ENCODE results near the gene LCN9. TPM values are rescaled to one million over a fixed set of nuclear protein-coding genes. Genes with fewer than 3 reads are reported as not detected.

The LCN9 gene
- total RNA-seq, 1 experiment from 2014 or later: not detected

- Histone ChIP-seq H3K36me3 (ENCODE audit: low read depth, low read length) (no peaks in the 10 kb centered on the region), H3K27me3 (ENCODE audit: low read length) (peaks cover 20% of the 10 kb centered on the region), H3K4me1 (ENCODE audit: insufficient read depth, low read length) (no peaks in the 10 kb centered on the region), H2AFZ (ENCODE audit: low read length) (no peak overlapping the region), H3K9ac (ENCODE audit: low read length) (no peak overlapping the region), H3K4me3 (ENCODE audit: low read length) (no peak overlapping the region), H3K4me2 (ENCODE audit: low read length) (no peak overlapping the region), H3K9me3 (ENCODE audit: low read length) (no peaks in the 10 kb centered on the region), H3K9me2 (replicated peaks; ENCODE audit: low read length) (no peaks in the 10 kb centered on the region), H3K27ac (ENCODE audit: low read length) (no peak overlapping the region), H4K20me1 (ENCODE audit: low read length) (no peaks in the 10 kb centered on the region), H3K79me2 (ENCODE audit: low read length) (no peaks in the 10 kb centered on the region), H3F3A (ENCODE audit: low read length, unreplicated experiment) (no peaks in the 10 kb centered on the region)
- TF ChIP-seq EZH2 (IDR thresholded peaks at IDR 0.05; ENCODE audit: low read length, unreplicated experiment) (no peak), EZH2phosphoT487 (IDR thresholded peaks at IDR 0.05; ENCODE audit: borderline replicate concordance, low read length) (no peak), CTCF (conservative IDR thresholded peaks at IDR 0.05; ENCODE audit: low read depth, low read length) (no peak)
- BruUV-seq (replicated peaks): no TSS peak
- ATAC-seq: no peak
- intact Hi-C loops (cut with micrococcal nuclease): no loop called here
- ChIA-PET CTCF (no interaction called here), POLR2A (ENCODE audit: unreplicated experiment) (no interaction called here)
- no peak for DNase-seq
These were observed 46.2 kb upstream of the LCN9 start for GRCh38 chr9:135616619-135617537.

- CTCF ChIA-PET: no interaction called here
- intact Hi-C loops (cut with micrococcal nuclease): no loop called here
These were observed 45.6 kb upstream of the LCN9 start for GRCh38 chr9:135617538-135617900.

More at GRCh38 chr9:135617538-135617900, 45.6 kb upstream of the LCN9 start:
- Histone ChIP-seq H3K9ac (ENCODE audit: low read length) (no peak overlapping the region), H3K27ac (ENCODE audit: low read length) (no peak overlapping the region), H3K9me3 (ENCODE audit: low read length) (no peaks in the 10 kb centered on the region), H4K20me1 (ENCODE audit: low read length) (no peaks in the 10 kb centered on the region), H3K9me2 (replicated peaks; ENCODE audit: low read length) (no peaks in the 10 kb centered on the region), H3K27me3 (ENCODE audit: low read length) (peaks cover 27% of the 10 kb centered on the region), H3K79me2 (ENCODE audit: low read length) (no peaks in the 10 kb centered on the region), H3K4me2 (ENCODE audit: low read length) (no peak overlapping the region), H2AFZ (ENCODE audit: low read length) (no peak overlapping the region), H3K36me3 (ENCODE audit: low read depth, low read length) (no peaks in the 10 kb centered on the region), H3K4me3 (ENCODE audit: low read length) (no peak overlapping the region), H3F3A (ENCODE audit: low read length, unreplicated experiment) (no peaks in the 10 kb centered on the region), H3K4me1 (ENCODE audit: insufficient read depth, low read length) (no peaks in the 10 kb centered on the region)
- TF ChIP-seq CTCF (conservative IDR thresholded peaks at IDR 0.05; ENCODE audit: low read depth, low read length) (no peak), EZH2phosphoT487 (IDR thresholded peaks at IDR 0.05; ENCODE audit: borderline replicate concordance, low read length) (no peak), EZH2 (IDR thresholded peaks at IDR 0.05; ENCODE audit: low read length, unreplicated experiment) (no peak)
- DNase-seq (no peak), ATAC-seq (no peak)
- POLR2A ChIA-PET (ENCODE audit: unreplicated experiment): no interaction called here
- BruUV-seq (replicated peaks): no TSS peak
